Endothelial cell of umbilical vein (primary cell): Measurements from ENCODE around the gene CCDC85B. TPM values are rescaled to one million over a fixed set of nuclear protein-coding genes. Genes with fewer than 3 reads are reported as not detected.

Experiments used
- BruUV-seq: library from RNA; stranded (reverse); fragments of 400-500 nt; replicated peaks from 2 replicates; lab custom pipeline; 2021; lab: Mats Ljungman, UMichigan
- CTCF ChIA-PET: fragments of 300-600, 350-600 bp; sonication (Branson Sonifier 250); formaldehyde crosslinking; loops from one replicate; lab custom pipeline; 2021; ENCODE audit warnings: antibody characterized with exemption, inconsistent platforms; lab: Charles Lee
- POLR2A ChIA-PET: fragments of 300-600, 350-600 bp; sonication (Branson Sonifier 250); formaldehyde crosslinking; loops from one replicate; lab custom pipeline; 2021; ENCODE audit warnings: antibody characterized with exemption, inconsistent platforms; lab: Charles Lee
- DNase-seq: peaks from one replicate; pipeline ENCODE4 v3.0.0-alpha.2; 2011; ENCODE audit warnings: low read depth, low spot score
- FAIRE-seq: peaks from 2 replicates; lab custom pipeline; 2011; peaks lifted over from hg19 to GRCh38; lab: Jason Lieb, UNC
- H2AFZ ChIP-seq: 2 replicates; pipeline ENCODE4 v1.6.0; 2012; ENCODE audit warnings: low read depth, low read length, control low read depth, inconsistent platforms
- H3K27ac ChIP-seq: 2 replicates; pipeline ENCODE4 v1.5.1; 2011; ENCODE audit warnings: low read depth, mild to moderate bottlenecking, control low read depth, low read length, moderate library complexity; ENCODE audit not compliant: insufficient read depth
- H3K27me3 ChIP-seq, 2 experiments: 2 replicates each; pipeline versions ENCODE4 v1.6.0 to v1.6.1; 2011; ENCODE audit warnings: low read length in 2 of 2, mixed read lengths in 1 of 2; ENCODE audit not compliant: control insufficient read depth in 2 of 2, insufficient read depth in 2 of 2
- H3K36me3 ChIP-seq, 2 experiments: 2 replicates in 1 of 2; 3 replicates in 1 of 2; pipeline ENCODE4 v1.5.1; 2011; ENCODE audit warnings: low read length in 2 of 2, mild to moderate bottlenecking in 1 of 2, moderate library complexity in 1 of 2; ENCODE audit not compliant: control insufficient read depth in 2 of 2, insufficient read depth in 2 of 2; ENCODE audit errors: extremely low read depth in 1 of 2
- H3K4me1 ChIP-seq: 3 replicates; pipeline ENCODE4 v1.5.1; 2011; ENCODE audit warnings: mild to moderate bottlenecking, low read length; ENCODE audit not compliant: control insufficient read depth, insufficient read depth; ENCODE audit errors: extremely low read depth
- H3K4me2 ChIP-seq: 2 replicates; pipeline ENCODE4 v1.6.1; 2011; ENCODE audit warnings: low read length, control low read depth, mixed read lengths; ENCODE audit not compliant: insufficient read depth
- H3K4me3 ChIP-seq, 3 experiments: fragments of 200-600 bp in 1 of 3; sonication (generic), shearing (Covaris generic) in 1 of 3; replicated peaks in 1 of 3; 2 replicates each; pipeline ENCODE4 v1.5.1; 2011 to 2016; ENCODE audit warnings: control low read depth in 3 of 3, low read length in 3 of 3, mild to moderate bottlenecking in 2 of 3, inconsistent platforms in 1 of 3, low read depth in 1 of 3, moderate library complexity in 1 of 3; ENCODE audit not compliant: insufficient read depth in 1 of 3
- H3K79me2 ChIP-seq: 2 replicates; pipeline ENCODE4 v1.6.0; 2012; ENCODE audit warnings: low read length, inconsistent platforms; ENCODE audit not compliant: control insufficient read depth, insufficient read depth
- H3K9ac ChIP-seq: replicated peaks from 2 replicates; pipeline ENCODE3; 2011; ENCODE audit warnings: low read length, control low read depth; ENCODE audit not compliant: insufficient read depth; ENCODE audit errors: extremely low read depth
- H3K9me1 ChIP-seq: replicated peaks from 3 replicates; pipeline ENCODE4 v1.6.0; 2011; ENCODE audit warnings: mild to moderate bottlenecking, low read length; ENCODE audit not compliant: control insufficient read depth, insufficient read depth; ENCODE audit errors: extremely low read depth
- H3K9me3 ChIP-seq: replicated peaks from 2 replicates; pipeline ENCODE4 v1.5.1; 2012; ENCODE audit warnings: low read length, inconsistent platforms; ENCODE audit not compliant: control insufficient read depth, insufficient read depth
- H4K20me1 ChIP-seq: replicated peaks from 2 replicates; pipeline ENCODE3; 2011; ENCODE audit warnings: mild to moderate bottlenecking, low read length; ENCODE audit not compliant: control insufficient read depth, insufficient read depth; ENCODE audit errors: extremely low read depth
- EZH2 ChIP-seq: IDR thresholded peaks from 2 replicates; pipeline ENCODE4 v1.6.1; 2012; ENCODE audit warnings: borderline replicate concordance, low read depth, mild to moderate bottlenecking, moderate library complexity, low read length, inconsistent platforms; ENCODE audit not compliant: severe bottlenecking
- FOS ChIP-seq: IDR thresholded peaks from 2 replicates; pipeline ENCODE4 v1.6.1; 2011; ENCODE audit warnings: mild to moderate bottlenecking, low read length, moderate library complexity, borderline replicate concordance; ENCODE audit not compliant: insufficient read depth
- GATA2 ChIP-seq: IDR thresholded peaks from 2 replicates; pipeline ENCODE4 v1.7.0; 2011; ENCODE audit warnings: low read depth, mild to moderate bottlenecking, moderate library complexity, mixed read lengths, low read length; ENCODE audit not compliant: insufficient read length, insufficient read depth
- JUN ChIP-seq: IDR thresholded peaks from 2 replicates; pipeline ENCODE4 v1.6.1; 2011; ENCODE audit warnings: borderline replicate concordance, low read depth; ENCODE audit not compliant: insufficient read length, insufficient read depth
- MYC ChIP-seq: IDR thresholded peaks from one replicate; pipeline ENCODE4 v1.6.1; 2011; ENCODE audit warnings: mild to moderate bottlenecking, low read depth, low read length
- POLR2A ChIP-seq: IDR thresholded peaks from 2 replicates; pipeline ENCODE4 v1.6.1; 2012; ENCODE audit warnings: low read depth, mild to moderate bottlenecking, control low read depth, low read length
- POLR2AphosphoS5 ChIP-seq: IDR thresholded peaks from 2 replicates; pipeline ENCODE4 v1.6.1; 2012; ENCODE audit warnings: low read depth, mild to moderate bottlenecking, control low read depth, low read length, moderate library complexity; ENCODE audit not compliant: insufficient read depth
- dilution Hi-C: fragments of 300-500 bp; cut with MboI; formaldehyde crosslinking; loops from one replicate; pipeline ENCODE4 v1.15.0; 2019; ENCODE audit warnings: low sequenced_read_pairs; ENCODE audit not compliant: extremely low pct_ligation_motif_present
- intact Hi-C: fragments of 100-400 bp; cut with micrococcal nuclease; formaldehyde crosslinking; loops from one replicate; pipeline ENCODE4 v1.10.0; 2022
- polyA plus RNA-seq, 4 experiments: library from polyadenylated mRNA; depleted of rRNA in 3 of 4; stranded (reverse) in 3 of 4; unstranded in 1 of 4; fragments of >200 nt; gene quantifications; 2 replicates each; pipeline versions ENCODE4 v1.2.1 to v1.2.3, GENCODE V29; 2011 to 2012; ENCODE audit warnings: missing spikeins in 1 of 4
- total RNA-seq: library from RNA; stranded (reverse); gene quantifications from 2 replicates; pipeline ENCODE4 v1.2.3, GENCODE V29; 2021
- TF ChIP-seq, protein P1 (sequence below): IDR thresholded peaks from 2 replicates; pipeline ENCODE4 v1.6.1; 2011; ENCODE audit not compliant: insufficient read depth, insufficient read length
- TF ChIP-seq, protein P2 (sequence below), 2 donors: IDR thresholded peaks; 1 replicate in 1 of 2; 2 replicates in 1 of 2; pipeline ENCODE4 v1.5.1; 2011; ENCODE audit warnings: low read length in 2 of 2, mild to moderate bottlenecking in 2 of 2, moderate library complexity in 2 of 2, control low read depth in 1 of 2, inconsistent platforms in 1 of 2, low read depth in 1 of 2; ENCODE audit not compliant: insufficient read depth in 1 of 2; ENCODE audit errors: extremely low read depth in 1 of 2

CCDC85B gene
- total and polyA plus RNA-seq, 2 donors (not counting 3 experiments of a cell fraction or from before 2014, with no cell fraction given), result 105 to 107 TPM

DNA sequence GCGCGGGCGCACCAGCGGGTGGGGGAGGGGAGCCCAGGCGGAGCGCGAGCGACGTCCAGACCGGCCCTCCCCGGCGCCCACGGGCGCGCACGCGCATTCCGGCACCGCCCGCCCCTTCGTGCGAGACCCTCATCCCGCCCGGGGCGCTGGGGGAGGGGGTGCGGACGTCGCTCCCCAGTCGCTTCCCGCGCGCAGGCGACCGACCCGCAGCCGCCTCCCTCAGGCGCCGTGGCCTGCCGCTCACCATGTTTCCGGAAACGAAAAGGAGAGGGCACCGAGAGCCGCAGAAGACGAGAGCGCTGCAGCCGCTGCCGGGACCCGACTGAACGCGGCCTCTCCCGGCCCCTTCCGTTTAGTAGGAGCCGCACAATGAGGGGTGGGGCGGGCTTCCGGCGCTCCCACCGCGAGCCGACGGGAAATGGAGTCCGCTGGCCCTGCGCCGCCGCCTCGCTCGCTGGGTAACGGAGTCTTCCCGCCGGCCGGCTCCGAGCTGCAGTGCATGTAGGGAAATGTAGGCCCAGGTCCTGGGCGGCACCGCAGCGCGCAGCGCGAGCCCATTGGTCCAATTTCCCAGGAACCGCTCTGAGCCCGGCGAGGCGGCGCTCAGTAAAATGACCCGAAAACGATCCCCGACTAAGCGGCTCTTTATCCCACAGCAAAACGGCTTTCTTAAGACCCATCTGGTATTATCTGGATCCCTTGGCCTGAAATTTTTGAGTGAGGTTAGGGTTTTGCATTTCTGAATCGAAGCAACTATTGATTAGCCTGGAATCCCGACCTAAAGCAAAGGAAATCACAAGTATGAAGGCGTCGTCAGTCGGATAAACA, 32.4 kb upstream of the CCDC85B start, which contains the start of gene CFL1:
Gene CFL1, minus strand, starts transcription at position 328 of the 828 bp plus-strand sequence. Its CDS starts 81 bp downstream, at position 247.
- H3K4me2 ChIP-seq, result peak within 1 kb of the TSS; percentile 90
- DNase-seq, result peak; percentile 98
- no TSS peak for BruUV-seq
- intact Hi-C loops (loop anchor here (1.0 to 2.0 kb wide), 3 partner anchors 78 to 205 kb away; partner anchors contain the start of genes AP5B1, BANF1 and EIF1AD), dilution Hi-C loops (no loop called here)
- TF ChIP-seq EZH2 (no peak), POLR2A (peak; percentile 99), MYC (no peak), POLR2AphosphoS5 (peak; percentile 100)
- no peaks in the 10 kb centered on the region for H3K9me1 ChIP-seq
- peaks cover 9% of the 10 kb centered on the region for H4K20me1 ChIP-seq
- peak; percentile 97 for FAIRE-seq
- no peaks in the 10 kb centered on the region for H3K9me3 ChIP-seq
- peak within 1 kb of the TSS; percentile 52 for H2AFZ ChIP-seq
- peaks cover 41% of the 10 kb centered on the region for H3K4me1 ChIP-seq
- peak within 1 kb of the TSS; percentile 77 for H3K27ac ChIP-seq
- H3K4me3 ChIP-seq, result peak within 1 kb of the TSS; percentile 27 to 85 (median 85)
- ChIA-PET POLR2A (interaction anchor here (0.6 to 5.4 kb wide), 7 partner anchors 9 to 205 kb away, joined by 3 to 67 read pairs (median 5); partner anchors contain the start of genes CCDC85B and FIBP), CTCF (interaction anchor here (0.9 to 4.8 kb wide), 6 partner anchors 13 to 78 kb away, joined by 3 to 73 read pairs (median 9); partner anchors contain the start of genes AP5B1, CCDC85B, EFEMP2 and FIBP)
- no peaks in the 10 kb centered on the region for H3K27me3 ChIP-seq
- H3K9ac ChIP-seq, result peak within 1 kb of the TSS; percentile 83
- H3K36me3 ChIP-seq, result peaks cover 35 to 38% of the 10 kb centered on the region in 2 experiments
- peaks cover 73% of the 10 kb centered on the region for H3K79me2 ChIP-seq

DNA sequence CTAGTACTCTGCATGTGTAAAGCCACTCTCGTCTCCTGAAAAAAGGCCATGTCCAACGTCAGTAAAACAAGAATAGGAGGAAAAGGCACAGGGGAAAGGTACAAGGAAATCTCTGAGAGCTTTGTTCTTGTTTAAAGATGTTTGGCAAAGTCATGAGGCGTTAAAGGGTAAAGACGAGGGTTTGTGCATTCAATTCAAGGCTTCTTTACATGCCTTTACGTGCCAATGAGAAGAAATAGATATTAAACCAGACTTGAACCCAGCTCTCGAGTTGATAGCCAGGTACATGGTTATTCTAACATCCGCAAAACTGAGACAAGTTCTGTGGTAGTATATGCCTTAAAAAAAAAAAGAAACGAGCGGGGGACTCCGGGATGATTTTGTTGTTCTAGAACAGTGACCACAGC, 31.8 kb upstream of the CCDC85B start:
- Histone ChIP-seq H3K4me2 (peak overlapping the region; percentile 78), H3K4me3 (peak overlapping the region; percentile 21 to 63 (median 43)), H3K9me1 (no peaks in the 10 kb centered on the region), H3K36me3 (peaks cover 32 to 33% of the 10 kb centered on the region in 2 experiments), H3K27me3 (no peaks in the 10 kb centered on the region), H2AFZ (peak overlapping the region; percentile 52), H4K20me1 (peaks cover 9% of the 10 kb centered on the region), H3K9ac (peak overlapping the region; percentile 64), H3K4me1 (peaks cover 41% of the 10 kb centered on the region), H3K27ac (peak overlapping the region; percentile 77), H3K9me3 (no peaks in the 10 kb centered on the region), H3K79me2 (peaks cover 73% of the 10 kb centered on the region)
- TSS peak; percentile 29 for BruUV-seq
- dilution Hi-C loops, result no loop called here
- intact Hi-C loops, result loop anchor here (1.0 to 2.0 kb wide), 4 partner anchors 78 to 206 kb away; partner anchors contain the start of genes AP5B1, BANF1, EIF1AD and SART1
- FAIRE-seq (no peak), DNase-seq (no peak)
- POLR2A ChIA-PET, result interaction anchor here (0.6 to 5.4 kb wide), 8 partner anchors 9 to 205 kb away, joined by 3 to 67 read pairs (median 4); partner anchors contain the start of genes CCDC85B and FIBP
- CTCF ChIA-PET, result interaction anchor here (0.9 to 4.8 kb wide), 7 partner anchors 13 to 78 kb away, joined by 3 to 73 read pairs (median 12); partner anchors contain the start of genes AP5B1, CCDC85B, EFEMP2 and FIBP
- TF ChIP-seq FOS (no peak), POLR2A (no peak), EZH2 (no peak), JUN (no peak), MYC (no peak), GATA2 (no peak), POLR2AphosphoS5 (no peak)
- TF ChIP-seq, protein P1, sequence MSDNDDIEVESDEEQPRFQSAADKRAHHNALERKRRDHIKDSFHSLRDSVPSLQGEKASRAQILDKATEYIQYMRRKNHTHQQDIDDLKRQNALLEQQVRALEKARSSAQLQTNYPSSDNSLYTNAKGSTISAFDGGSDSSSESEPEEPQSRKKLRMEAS, result no peak
- TF ChIP-seq, protein P2, sequence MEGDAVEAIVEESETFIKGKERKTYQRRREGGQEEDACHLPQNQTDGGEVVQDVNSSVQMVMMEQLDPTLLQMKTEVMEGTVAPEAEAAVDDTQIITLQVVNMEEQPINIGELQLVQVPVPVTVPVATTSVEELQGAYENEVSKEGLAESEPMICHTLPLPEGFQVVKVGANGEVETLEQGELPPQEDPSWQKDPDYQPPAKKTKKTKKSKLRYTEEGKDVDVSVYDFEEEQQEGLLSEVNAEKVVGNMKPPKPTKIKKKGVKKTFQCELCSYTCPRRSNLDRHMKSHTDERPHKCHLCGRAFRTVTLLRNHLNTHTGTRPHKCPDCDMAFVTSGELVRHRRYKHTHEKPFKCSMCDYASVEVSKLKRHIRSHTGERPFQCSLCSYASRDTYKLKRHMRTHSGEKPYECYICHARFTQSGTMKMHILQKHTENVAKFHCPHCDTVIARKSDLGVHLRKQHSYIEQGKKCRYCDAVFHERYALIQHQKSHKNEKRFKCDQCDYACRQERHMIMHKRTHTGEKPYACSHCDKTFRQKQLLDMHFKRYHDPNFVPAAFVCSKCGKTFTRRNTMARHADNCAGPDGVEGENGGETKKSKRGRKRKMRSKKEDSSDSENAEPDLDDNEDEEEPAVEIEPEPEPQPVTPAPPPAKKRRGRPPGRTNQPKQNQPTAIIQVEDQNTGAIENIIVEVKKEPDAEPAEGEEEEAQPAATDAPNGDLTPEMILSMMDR (IDR thresholded peaks at IDR 0.05; ENCODE audit: extremely low read depth in 1 of 2, insufficient read depth in 1 of 2, low read depth in 1 of 2, low read length in 2 of 2), result no peak
